Activated naive CD4-positive, alpha-beta T cell treated with anti-CD3 and anti-CD28 coated beads, Interleukin-2, amount 10 ng/mL, durations not matched to agents 7 days and 5 days (primary cell): ENCODE measurements around the gene TUBB3.
"Not testable (repeated sequence)": the region's sequence is repeated elsewhere in the genome, so short reads cannot be mapped to it uniquely, and the experiment has no call there.

Source experiments
- CTCF ChIA-PET: fragments of 350-600 bp; sonication (Branson Sonifier 250); formaldehyde crosslinking; loops from one replicate; lab custom pipeline; 2021; ENCODE audit warnings: antibody characterized with exemption; lab: Charles Lee
- DNase-seq: peaks from one replicate; pipeline ENCODE4 v3.0.0-alpha.2; 2020
- H3K27ac Mint-ChIP-seq: one replicate; pipeline ENCODE4 v1.8.0; 2021; ENCODE audit warnings: mild to moderate bottlenecking, moderate library complexity, mixed read lengths
- H3K27me3 Mint-ChIP-seq: one replicate; pipeline ENCODE4 v1.8.0; 2021; ENCODE audit warnings: mild to moderate bottlenecking, mixed read lengths
- H3K36me3 Mint-ChIP-seq: one replicate; pipeline ENCODE4 v1.8.0; 2021; ENCODE audit warnings: mixed read lengths
- H3K4me1 Mint-ChIP-seq: one replicate; pipeline ENCODE4 v1.8.0; 2021; ENCODE audit warnings: mixed read lengths
- H3K4me3 Mint-ChIP-seq: one replicate; pipeline ENCODE4 v1.8.0; 2021; ENCODE audit warnings: mild to moderate bottlenecking, moderate library complexity, mixed read lengths
- H3K9me3 Mint-ChIP-seq: one replicate; pipeline ENCODE4 v1.8.0; 2021; ENCODE audit warnings: mixed read lengths

TUBB3 gene

DNA sequence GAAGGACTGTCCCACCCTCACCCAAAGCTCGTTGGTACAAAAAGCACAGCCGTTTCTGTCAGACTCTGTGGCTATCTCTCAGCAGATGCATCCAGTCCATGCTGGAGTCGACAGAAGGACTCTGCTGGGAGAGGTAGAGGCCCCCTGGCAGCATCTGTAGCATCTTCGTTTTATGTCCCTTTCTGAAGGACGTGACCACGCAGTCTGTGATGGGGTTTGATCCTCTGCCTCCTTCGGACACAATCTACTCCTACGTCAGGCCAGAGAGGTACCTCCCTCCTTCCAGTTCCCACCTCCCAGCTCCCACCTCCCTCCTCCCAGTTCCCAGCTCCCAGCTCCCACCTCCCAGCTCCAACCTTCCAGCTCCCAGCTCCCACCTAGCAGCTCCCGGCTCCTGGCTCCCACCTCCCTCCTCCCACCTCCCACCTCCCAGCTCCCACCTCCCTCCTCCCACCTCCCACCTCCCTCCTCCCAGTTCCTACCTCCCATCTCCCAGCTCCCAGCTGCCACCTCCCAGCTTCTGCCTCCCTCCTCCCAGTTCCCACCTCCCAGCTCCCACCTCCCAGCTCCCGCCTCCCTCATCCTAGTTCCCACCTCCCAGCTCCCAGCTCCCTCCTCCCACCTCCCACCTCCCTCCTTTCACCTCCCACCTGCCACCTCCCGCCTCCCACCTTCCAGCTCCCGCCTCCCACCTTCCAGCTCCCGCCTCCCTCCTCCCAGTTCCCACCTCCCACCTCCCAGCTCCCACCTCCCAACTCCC, 15.9 kb upstream of the TUBB3 start:
- no peak overlapping the region for H3K4me3 Mint-ChIP-seq
- no peaks in the 10 kb centered on the region for H3K9me3 Mint-ChIP-seq
- CTCF ChIA-PET = interaction anchor here (0.6 to 2.8 kb wide), 5 partner anchors 11 to 367 kb away, joined by 3 to 7 read pairs (median 4); partner anchors contain the start of genes MC1R and TCF25
- H3K27ac Mint-ChIP-seq = no peak overlapping the region
- peaks cover 36% of the 10 kb centered on the region for H3K36me3 Mint-ChIP-seq
- no peak for DNase-seq
- peaks cover 4% of the 10 kb centered on the region for H3K4me1 Mint-ChIP-seq
- no peaks in the 10 kb centered on the region for H3K27me3 Mint-ChIP-seq

DNA sequence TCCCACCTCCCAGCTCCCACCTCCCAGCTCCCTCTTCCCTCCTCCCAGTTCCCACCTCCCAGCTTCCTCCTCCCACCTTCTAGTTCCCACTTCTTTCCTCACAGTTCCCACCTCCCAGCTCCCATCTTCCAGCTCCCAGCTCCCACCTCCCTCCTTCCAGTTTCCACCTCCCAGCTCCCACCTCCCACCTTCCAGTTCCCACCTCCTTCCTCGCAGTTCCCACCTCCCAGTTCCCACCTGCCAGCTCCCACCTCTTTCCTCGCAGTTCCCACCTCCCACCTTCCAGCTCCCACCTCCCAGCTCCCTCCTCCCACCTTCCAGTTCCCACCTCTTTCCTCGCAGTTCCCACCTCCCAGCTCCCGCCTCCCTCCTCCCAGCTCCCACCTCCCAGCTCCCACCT, 14.9 kb upstream of the TUBB3 start:
- no peak for DNase-seq
- H3K27me3 Mint-ChIP-seq = no peaks in the 10 kb centered on the region
- peaks cover 39% of the 10 kb centered on the region for H3K36me3 Mint-ChIP-seq
- CTCF ChIA-PET = interaction anchor here (1.2 to 3.9 kb wide), 4 partner anchors 10 to 202 kb away, joined by 3 to 29 read pairs (median 6); partner anchors contain the start of genes MC1R and TCF25
- no peak overlapping the region for H3K27ac Mint-ChIP-seq
- H3K4me1 Mint-ChIP-seq = peaks cover 4% of the 10 kb centered on the region
- no peak overlapping the region for H3K4me3 Mint-ChIP-seq
- H3K9me3 Mint-ChIP-seq = no peaks in the 10 kb centered on the region

DNA sequence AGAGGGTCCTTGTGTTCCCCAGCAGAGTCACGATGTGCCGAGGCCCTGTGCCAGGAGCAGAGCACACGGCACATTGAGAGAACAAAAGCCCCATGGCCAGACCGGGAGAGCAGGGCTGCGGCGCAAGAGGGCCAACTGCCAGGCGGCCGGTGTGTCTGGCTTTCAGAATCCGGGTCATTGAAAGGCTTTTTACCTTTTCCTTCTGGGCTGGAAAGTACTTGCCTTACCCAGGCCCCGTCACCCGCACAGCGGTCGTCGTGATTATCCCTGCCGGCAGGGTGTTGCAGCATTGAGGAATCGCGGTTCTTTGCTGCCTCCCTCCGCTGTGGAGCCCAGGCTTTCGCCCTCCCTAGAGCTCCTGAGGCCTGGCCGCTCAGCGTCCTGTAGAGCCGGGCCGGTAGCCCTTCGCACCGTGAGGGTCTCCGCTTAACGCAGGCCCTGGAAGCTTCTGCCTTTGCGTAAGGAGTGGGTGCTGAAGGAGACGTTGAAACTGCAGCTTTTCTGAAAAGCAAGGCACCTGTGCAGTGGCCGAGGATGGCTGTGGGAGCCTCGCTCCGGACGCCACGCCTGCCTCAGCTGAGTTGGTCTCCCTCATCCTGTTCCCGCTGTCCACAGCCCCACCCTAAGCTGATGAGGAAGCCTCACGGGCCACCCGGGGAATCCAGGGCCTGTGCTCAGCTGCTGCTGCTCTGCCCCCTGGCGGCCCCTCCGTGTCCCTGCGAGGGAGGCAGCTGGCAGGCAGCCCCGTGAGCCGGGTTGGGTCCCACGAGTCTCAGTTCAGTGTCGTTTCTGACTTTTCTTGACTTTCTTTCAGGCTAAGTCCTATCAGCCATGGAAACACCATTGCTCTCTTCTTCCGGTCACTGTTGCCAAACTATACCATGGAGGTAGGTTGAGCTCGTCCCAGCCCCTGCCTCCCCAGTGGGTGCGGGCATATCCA, 13.1 kb upstream of the TUBB3 start:
- Mint-ChIP-seq H3K4me1 (peaks cover 4% of the 10 kb centered on the region), H3K27me3 (no peaks in the 10 kb centered on the region), H3K4me3 (no peak overlapping the region), H3K27ac (no peak overlapping the region), H3K36me3 (peaks cover 45% of the 10 kb centered on the region), H3K9me3 (no peaks in the 10 kb centered on the region)
- peak; percentile 76 for DNase-seq
- CTCF ChIA-PET = interaction anchor here (0.8 to 3.9 kb wide), 13 partner anchors 9 to 210 kb away, joined by 3 to 29 read pairs (median 5); partner anchors contain the start of genes MC1R, TCF25 and TUBB3

DNA sequence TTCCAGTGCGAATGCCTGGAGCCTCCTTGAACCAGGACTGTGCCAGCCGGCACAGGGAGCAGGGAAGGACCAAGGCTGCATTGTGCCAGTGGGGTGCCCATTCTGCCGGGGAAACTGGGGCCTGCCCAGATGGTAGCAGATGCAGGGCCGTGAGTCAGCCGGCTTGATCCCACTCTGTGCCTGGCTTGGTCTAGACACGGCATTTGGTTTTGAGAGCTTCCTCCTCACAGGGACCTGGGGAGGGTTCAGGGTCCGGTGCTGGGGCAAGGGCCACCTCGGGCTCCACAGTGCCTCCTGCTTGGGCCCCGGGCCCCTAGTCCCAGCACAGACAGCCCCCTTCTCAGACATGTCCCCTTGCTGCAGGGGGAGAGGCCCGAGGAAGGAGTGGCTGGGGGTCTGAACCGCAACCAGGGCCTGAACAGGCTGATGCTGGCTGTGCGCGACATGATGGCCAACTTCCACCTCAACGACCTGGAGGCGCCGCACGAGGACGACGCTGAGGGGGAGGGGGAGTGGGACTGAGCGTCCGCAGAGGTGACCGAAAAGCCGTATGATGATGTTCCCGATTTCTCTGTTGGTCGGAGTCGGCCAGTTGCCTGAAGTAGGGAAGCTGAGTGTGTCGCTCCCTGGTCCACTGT, 12.3 kb upstream of the TUBB3 start:
- DNase-seq = no peak
- peaks cover 4% of the 10 kb centered on the region for H3K4me1 Mint-ChIP-seq
- no peak overlapping the region for H3K27ac Mint-ChIP-seq
- no peak overlapping the region for H3K4me3 Mint-ChIP-seq
- H3K27me3 Mint-ChIP-seq = peaks cover 4% of the 10 kb centered on the region
- peaks cover 40% of the 10 kb centered on the region for H3K36me3 Mint-ChIP-seq
- CTCF ChIA-PET = interaction anchor here (0.9 to 3.9 kb wide), 11 partner anchors 8 to 211 kb away, joined by 4 to 29 read pairs (median 5); partner anchors contain the start of genes MC1R and TUBB3
- H3K9me3 Mint-ChIP-seq = no peaks in the 10 kb centered on the region

DNA sequence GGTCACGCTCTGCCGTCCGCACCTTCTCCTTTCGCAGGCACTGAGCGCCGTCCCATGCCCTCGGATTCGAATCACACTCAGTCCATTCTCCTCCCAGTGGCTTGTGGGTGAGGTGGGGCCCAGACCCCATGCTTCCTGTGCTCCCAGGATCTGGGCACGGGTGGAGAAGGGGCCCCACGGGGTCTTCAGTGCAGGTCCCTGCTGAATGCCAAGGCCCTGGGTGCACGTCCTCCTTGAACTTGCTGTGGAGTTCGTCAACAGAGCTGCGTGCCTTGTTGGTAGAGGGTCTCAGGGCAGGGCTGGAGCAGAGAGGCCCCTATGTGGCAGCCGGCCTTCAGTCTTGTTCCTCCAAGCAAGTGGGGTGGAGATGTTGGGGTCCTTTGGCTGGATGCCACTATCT, 11.8 kb upstream of the TUBB3 start:
- DNase-seq = no peak
- H3K4me3 Mint-ChIP-seq = no peak overlapping the region
- peaks cover 7% of the 10 kb centered on the region for H3K4me1 Mint-ChIP-seq
- CTCF ChIA-PET = interaction anchor here (1.8 to 3.9 kb wide), 2 partner anchors 12 to 205 kb away, joined by 16 to 29 read pairs; partner anchors contain the start of gene TUBB3
- H3K27me3 Mint-ChIP-seq = peaks cover 5% of the 10 kb centered on the region
- H3K36me3 Mint-ChIP-seq = peaks cover 34% of the 10 kb centered on the region
- no peak overlapping the region for H3K27ac Mint-ChIP-seq
- no peaks in the 10 kb centered on the region for H3K9me3 Mint-ChIP-seq

DNA sequence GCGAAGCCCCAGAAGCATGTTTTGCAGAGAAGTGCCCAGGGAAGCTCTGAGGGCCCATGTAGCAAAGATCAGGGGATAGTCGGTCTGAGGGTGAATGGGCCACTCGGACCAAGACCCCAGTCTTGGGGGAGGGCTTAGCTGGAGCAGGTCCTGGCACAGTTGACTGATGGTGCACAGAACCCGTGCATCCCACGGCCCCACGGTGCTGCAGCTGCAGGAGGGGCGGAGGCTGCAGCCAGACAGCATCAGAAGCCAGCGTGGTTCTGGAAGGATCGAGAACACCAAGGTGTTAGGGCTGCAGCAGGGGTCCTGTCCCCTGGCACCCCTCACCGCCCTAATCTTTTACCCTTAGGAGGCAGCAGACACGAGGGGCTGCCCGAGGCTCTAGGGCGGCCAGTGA, 11.0 kb upstream of the TUBB3 start:
- no peak for DNase-seq
- peaks cover 5% of the 10 kb centered on the region for H3K27me3 Mint-ChIP-seq
- CTCF ChIA-PET = no interaction called here
- no peak overlapping the region for H3K4me3 Mint-ChIP-seq
- H3K9me3 Mint-ChIP-seq = no peaks in the 10 kb centered on the region
- H3K4me1 Mint-ChIP-seq = peaks cover 10% of the 10 kb centered on the region
- H3K27ac Mint-ChIP-seq = no peak overlapping the region
- peaks cover 27% of the 10 kb centered on the region for H3K36me3 Mint-ChIP-seq

DNA sequence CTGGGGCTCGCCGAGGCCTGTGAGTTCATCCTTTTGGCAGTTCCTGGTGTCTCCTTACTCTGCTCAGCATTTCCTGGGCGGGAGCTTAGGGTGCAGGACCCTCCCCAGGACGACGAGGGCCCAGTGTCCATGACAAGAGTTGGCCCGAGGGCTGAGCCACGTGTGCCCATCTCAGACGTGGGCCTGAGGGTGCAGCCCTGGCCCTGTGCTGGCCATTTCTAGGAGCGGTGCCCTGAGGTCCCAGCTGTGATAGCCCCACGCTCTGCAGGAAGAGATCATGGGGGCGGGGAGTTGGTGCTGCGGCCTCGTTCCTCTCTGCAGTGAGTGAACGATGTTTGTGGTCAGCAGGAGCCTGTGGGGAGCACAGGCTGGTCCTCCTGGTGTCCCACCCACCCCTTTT, 10.5 kb upstream of the TUBB3 start:
- no peaks in the 10 kb centered on the region for H3K9me3 Mint-ChIP-seq
- no peak overlapping the region for H3K4me3 Mint-ChIP-seq
- peaks cover 26% of the 10 kb centered on the region for H3K36me3 Mint-ChIP-seq
- H3K27ac Mint-ChIP-seq = no peak overlapping the region
- no peak for DNase-seq
- H3K27me3 Mint-ChIP-seq = peaks cover 6% of the 10 kb centered on the region
- CTCF ChIA-PET = no interaction called here
- H3K4me1 Mint-ChIP-seq = peaks cover 14% of the 10 kb centered on the region

DNA sequence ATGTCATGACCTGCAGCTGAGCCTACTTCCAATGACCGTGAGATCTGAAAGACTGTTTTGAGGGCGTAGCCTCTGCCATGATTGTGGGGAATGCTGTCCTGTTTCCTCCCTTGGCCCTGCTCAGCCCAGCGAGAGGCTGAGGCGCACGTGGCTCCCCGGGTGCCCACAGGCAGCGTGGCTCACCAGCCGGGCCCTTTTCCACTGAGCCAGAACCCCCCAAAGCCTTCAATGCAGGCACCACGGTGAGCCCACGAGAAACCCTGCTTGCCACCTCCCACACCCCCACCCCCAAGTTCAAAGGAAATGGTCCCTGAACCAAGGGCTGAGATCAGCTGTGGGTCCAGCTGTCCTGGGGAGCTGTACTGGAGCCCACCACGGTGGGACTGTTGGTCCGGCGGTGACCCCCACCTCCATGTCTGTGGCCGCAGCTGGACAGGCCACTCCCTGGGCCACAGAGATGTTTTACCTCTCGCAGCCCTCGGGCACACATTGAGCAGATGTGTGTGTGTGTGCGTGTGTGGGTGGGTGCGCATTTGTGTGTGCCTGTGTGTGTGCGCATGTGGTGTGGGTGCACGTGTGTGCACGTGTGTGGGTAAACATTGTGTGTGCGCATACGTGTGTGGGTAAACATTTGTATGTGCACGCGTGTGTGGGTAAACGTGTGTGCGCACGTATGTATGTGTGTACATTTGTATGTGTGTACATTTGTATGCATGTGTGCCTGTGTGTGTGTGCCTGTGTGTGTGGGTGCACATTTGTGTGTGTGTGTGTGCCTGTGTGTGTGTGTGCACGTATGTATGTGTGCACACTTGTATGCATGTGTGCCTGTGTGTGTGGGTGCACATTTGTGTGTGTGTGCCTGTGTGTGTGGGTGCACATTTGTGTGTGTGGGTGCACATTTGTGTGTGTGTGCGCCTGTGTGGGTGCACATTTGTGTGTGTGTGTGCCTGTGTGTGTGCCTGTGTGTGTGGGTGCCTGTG, 9.4 kb upstream of the TUBB3 start:
- Mint-ChIP-seq H3K36me3 (peaks cover 25% of the 10 kb centered on the region), H3K4me3 (no peak overlapping the region), H3K27me3 (peaks cover 17% of the 10 kb centered on the region), H3K27ac (no peak overlapping the region), H3K9me3 (no peaks in the 10 kb centered on the region), H3K4me1 (peaks cover 24% of the 10 kb centered on the region)
- CTCF ChIA-PET = no interaction called here
- DNase-seq = no peak

DNA sequence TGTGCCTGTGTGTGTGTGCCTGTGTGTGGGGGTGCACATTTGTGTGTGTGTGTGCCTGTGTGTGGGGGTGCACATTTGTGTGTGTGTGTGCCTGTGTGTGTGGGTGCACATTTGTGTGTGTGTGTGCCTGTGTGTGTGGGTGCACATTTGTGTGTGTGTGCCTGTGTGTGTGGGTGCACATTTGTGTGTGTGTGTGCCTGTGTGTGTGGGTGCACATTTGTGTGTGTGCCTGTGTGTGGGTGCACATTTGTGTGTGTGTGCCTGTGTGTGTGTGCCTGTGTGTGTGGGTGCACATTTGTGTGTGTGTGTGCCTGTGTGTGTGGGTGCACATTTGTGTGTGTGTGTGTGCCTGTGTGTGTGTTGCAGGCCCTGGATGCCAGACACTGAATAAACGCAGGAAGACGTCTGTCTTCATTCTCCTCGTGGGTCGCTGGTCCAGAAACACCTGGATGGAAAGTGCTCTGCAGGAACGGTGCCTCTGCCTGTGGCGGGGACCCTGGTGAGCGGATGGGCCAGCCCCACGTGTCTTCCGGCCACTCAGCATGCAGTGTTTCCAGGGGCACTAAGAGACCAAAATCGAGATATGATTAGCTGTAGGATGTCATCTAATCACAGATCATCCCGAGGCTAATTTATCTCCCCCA, 8.4 kb upstream of the TUBB3 start:
- H3K9me3 Mint-ChIP-seq, CTCF ChIA-PET, DNase-seq, H3K27ac Mint-ChIP-seq, H3K4me3 Mint-ChIP-seq: not testable (repeated sequence)
- Mint-ChIP-seq H3K27me3 (peaks cover 28% of the 10 kb centered on the region), H3K4me1 (peaks cover 29% of the 10 kb centered on the region), H3K36me3 (peaks cover 19% of the 10 kb centered on the region)

DNA sequence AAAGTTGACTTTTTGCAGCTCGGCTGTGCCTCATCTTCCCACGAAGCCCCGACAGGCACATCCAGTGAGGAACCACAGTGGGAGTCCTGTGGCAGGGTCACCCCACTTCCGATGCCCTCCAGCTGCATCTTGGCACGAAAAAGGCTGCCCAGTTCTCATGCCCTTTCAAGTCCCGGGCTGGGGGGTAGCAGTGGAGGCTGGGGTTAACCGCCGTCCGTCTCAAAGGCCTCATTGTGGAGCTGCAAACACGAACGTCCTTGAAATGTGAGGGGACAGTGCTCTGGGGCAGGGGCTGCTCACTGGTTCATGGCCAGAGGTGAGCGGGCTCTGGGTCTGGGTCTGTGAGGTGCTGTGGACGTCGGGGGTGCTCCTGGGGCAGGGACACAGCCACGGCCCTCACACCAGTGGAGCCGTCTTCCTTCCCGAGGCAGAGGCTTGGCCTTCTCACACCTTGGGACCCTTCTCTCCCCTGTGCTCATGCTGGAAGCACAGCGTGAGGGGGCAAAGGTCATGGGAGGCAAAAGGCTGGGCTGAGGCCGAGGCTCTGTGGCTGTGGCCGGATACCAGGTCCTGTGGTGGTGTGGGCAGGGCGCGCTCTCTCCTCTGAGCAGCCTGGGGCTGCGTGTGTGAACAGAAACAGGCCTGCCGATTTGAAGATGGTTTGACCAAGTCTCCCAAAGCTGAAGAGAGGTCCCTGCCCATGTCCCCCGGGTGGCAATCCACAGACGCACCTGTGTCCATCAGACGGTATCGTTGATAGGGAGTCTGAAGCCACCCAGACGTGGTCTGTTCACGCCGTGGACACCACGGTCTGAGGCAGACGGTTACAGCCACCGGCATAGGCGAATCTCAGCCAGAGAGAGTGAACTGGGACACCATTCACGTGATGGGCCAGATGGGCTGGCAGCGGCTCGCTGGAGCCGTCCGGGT, 7.6 kb upstream of the TUBB3 start:
- no peaks in the 10 kb centered on the region for H3K9me3 Mint-ChIP-seq
- DNase-seq = no peak
- H3K4me1 Mint-ChIP-seq = peaks cover 33% of the 10 kb centered on the region
- H3K36me3 Mint-ChIP-seq = peaks cover 18% of the 10 kb centered on the region
- CTCF ChIA-PET = no interaction called here
- no peak overlapping the region for H3K4me3 Mint-ChIP-seq
- H3K27ac Mint-ChIP-seq = no peak overlapping the region
- H3K27me3 Mint-ChIP-seq = peaks cover 36% of the 10 kb centered on the region

DNA sequence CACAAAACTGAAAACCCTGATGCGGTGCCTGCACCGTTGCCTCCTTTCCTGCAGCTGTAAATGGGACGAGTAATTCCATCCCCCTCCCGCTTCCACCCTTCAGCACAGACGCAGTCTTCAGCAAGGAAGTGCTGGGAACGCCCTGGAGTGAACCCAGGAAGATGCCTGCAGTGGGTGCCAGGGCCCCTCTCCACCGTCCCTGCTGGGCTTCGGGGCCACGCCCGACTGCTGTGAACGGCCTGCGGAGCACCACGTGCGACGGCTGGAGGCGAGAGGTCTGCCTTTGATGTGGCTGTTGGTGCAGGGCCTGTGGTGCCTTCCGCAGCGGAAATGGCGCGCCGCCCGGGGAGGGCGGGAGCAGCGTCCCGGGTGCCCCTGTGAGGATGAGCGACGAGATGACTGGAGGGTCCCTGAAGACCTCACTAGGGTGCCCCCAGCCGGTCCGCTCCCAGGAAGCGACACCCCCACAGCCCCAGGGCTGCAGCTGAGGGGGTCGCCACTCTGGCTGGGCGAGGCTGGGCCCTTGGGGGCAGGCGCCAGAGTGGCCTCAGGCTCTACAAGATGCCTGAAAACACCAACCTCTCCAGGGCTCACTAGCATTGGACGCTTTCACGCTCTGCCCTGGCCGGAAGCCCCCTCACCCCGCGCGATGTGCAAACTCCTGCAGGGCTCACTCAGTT, 5.2 kb upstream of the TUBB3 start:
- Mint-ChIP-seq H3K27me3 (peaks cover 59% of the 10 kb centered on the region), H3K36me3 (peaks cover 12% of the 10 kb centered on the region), H3K4me3 (peak overlapping the region; percentile 65), H3K9me3 (no peaks in the 10 kb centered on the region), H3K27ac (peak overlapping the region; percentile 86), H3K4me1 (peaks cover 55% of the 10 kb centered on the region)
- peak; percentile 92 for DNase-seq
- CTCF ChIA-PET = interaction anchor here (1.3 to 1.5 kb wide), 3 partner anchors 8 to 212 kb away, joined by 4 to 7 read pairs (median 7); no protein-coding TSS in a partner anchor
